Measurements from ENCODE around the gene MLXIP.
"Not testable (repeated sequence)": the region's sequence is repeated elsewhere in the genome, so short reads cannot be mapped to it uniquely, and the experiment has no call there.

GRCh38 chr12:122176473-122176872 lies 97.9 kb downstream of the MLXIP start:
- not testable (repeated sequence) for TF ChIP-seq ELF1 (IDR thresholded peaks at IDR 0.05; ENCODE audit: borderline replicate concordance, low read depth)
- TF ChIP-seq, protein P1, sequence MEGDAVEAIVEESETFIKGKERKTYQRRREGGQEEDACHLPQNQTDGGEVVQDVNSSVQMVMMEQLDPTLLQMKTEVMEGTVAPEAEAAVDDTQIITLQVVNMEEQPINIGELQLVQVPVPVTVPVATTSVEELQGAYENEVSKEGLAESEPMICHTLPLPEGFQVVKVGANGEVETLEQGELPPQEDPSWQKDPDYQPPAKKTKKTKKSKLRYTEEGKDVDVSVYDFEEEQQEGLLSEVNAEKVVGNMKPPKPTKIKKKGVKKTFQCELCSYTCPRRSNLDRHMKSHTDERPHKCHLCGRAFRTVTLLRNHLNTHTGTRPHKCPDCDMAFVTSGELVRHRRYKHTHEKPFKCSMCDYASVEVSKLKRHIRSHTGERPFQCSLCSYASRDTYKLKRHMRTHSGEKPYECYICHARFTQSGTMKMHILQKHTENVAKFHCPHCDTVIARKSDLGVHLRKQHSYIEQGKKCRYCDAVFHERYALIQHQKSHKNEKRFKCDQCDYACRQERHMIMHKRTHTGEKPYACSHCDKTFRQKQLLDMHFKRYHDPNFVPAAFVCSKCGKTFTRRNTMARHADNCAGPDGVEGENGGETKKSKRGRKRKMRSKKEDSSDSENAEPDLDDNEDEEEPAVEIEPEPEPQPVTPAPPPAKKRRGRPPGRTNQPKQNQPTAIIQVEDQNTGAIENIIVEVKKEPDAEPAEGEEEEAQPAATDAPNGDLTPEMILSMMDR (IDR thresholded peaks at IDR 0.05 in 2 of 3, conservative IDR thresholded peaks at IDR 0.05 in 1 of 3; ENCODE audit: borderline replicate concordance in 1 of 3, insufficient read depth in 1 of 3, low read depth in 2 of 3, low read length in 2 of 3): not testable (repeated sequence)

All from HCT116 (cell line).